CD4-positive, alpha-beta T cell (primary cell): ENCODE data around the gene NOPCHAP1. TPM values are rescaled to one million over a fixed set of nuclear protein-coding genes. Genes with fewer than 3 reads are reported as not detected.
"Not testable (repeated sequence)": the region's sequence is repeated elsewhere in the genome, so short reads cannot be mapped to it uniquely, and the experiment has no call there.

ENCODE experiments used
- ATAC-seq: fragments of 200-7000 bp; cut with Tn5 transposase; one replicate; pipeline ENCODE4 v1.10.0; 2022; ENCODE audit warnings: mild to moderate bottlenecking; ENCODE audit not compliant: poor library complexity
- CTCF ChIA-PET: fragments of 350-600 bp; sonication (Branson Sonifier 250); formaldehyde crosslinking; loops from one replicate; lab custom pipeline; 2021; ENCODE audit warnings: antibody characterized with exemption, inconsistent platforms; lab: Charles Lee
- POLR2A ChIA-PET: fragments of 350-600 bp; sonication (Branson Sonifier 250); formaldehyde crosslinking; loops from one replicate; lab custom pipeline; 2021; ENCODE audit warnings: antibody characterized with exemption, inconsistent platforms; lab: Charles Lee
- DNase-seq, 14 experiments: peaks; one replicate each; pipeline ENCODE4 v3.0.0-alpha.2; 2013 to 2020; ENCODE audit warnings: mixed read lengths in 2 of 14
- H3K27ac ChIP-seq, 2 donors: one replicate each; pipeline versions ENCODE4 v1.5.1 to v1.7.0; 2013; ENCODE audit warnings: low read length in 2 of 2, low read depth in 1 of 2, mild to moderate bottlenecking in 1 of 2
- H3K27me3 ChIP-seq, 2 experiments: 1 replicate in 1 of 2; 2 replicates in 1 of 2; pipeline versions ENCODE4 v1.6.1 to v1.7.0; 2013; ENCODE audit warnings: low read length in 2 of 2, control low read depth in 1 of 2, mild to moderate bottlenecking in 1 of 2, moderate library complexity in 1 of 2; ENCODE audit not compliant: insufficient read depth in 2 of 2, control insufficient read depth in 1 of 2
- H3K36me3 ChIP-seq: one replicate; pipeline ENCODE4 v1.6.1; 2013; ENCODE audit warnings: low read length, control low read depth; ENCODE audit not compliant: insufficient read depth
- H3K4me1 ChIP-seq: one replicate; pipeline ENCODE4 v1.6.1; 2013; ENCODE audit warnings: low read length, control low read depth; ENCODE audit not compliant: insufficient read depth
- H3K4me3 ChIP-seq: one replicate; pipeline ENCODE4 v1.5.1; 2013; ENCODE audit warnings: mild to moderate bottlenecking, low read length, moderate library complexity
- H3K9me3 ChIP-seq, 2 experiments: 1 replicate in 1 of 2; 2 replicates in 1 of 2; pipeline versions ENCODE4 v1.6.1 to v1.7.0; 2013; ENCODE audit warnings: low read length in 2 of 2, mild to moderate bottlenecking in 2 of 2, control low read depth in 1 of 2, moderate library complexity in 1 of 2; ENCODE audit not compliant: control insufficient read depth in 1 of 2, insufficient read depth in 1 of 2
- H3K27ac Mint-ChIP-seq: one replicate; pipeline ENCODE4 v1.8.0; 2020; ENCODE audit warnings: mixed read lengths
- H3K27me3 Mint-ChIP-seq: one replicate; pipeline ENCODE4 v1.8.0; 2021; ENCODE audit warnings: mixed read lengths
- H3K36me3 Mint-ChIP-seq: one replicate; pipeline ENCODE4 v1.8.0; 2021; ENCODE audit warnings: low read depth, mixed read lengths
- H3K4me1 Mint-ChIP-seq: one replicate; pipeline ENCODE4 v1.8.0; 2021; ENCODE audit warnings: low read depth, mixed read lengths
- H3K4me3 Mint-ChIP-seq: one replicate; pipeline ENCODE4 v1.8.0; 2020; ENCODE audit warnings: mild to moderate bottlenecking, mixed read lengths
- H3K9me3 Mint-ChIP-seq: one replicate; pipeline ENCODE4 v1.8.0; 2020; ENCODE audit warnings: mixed read lengths
- CTCF ChIP-seq: fragments of 200-600 bp; IDR thresholded peaks from one replicate; pipeline ENCODE4 v1.8.0; 2022; ENCODE audit warnings: antibody characterized with exemption, mild to moderate bottlenecking
- intact Hi-C, 2 experiments: fragments of 100-400 bp; cut with DNase I in 1 of 2; cut with micrococcal nuclease in 1 of 2; formaldehyde crosslinking; loops; one replicate each; pipeline versions ENCODE4 v1.15.1 to v1.9.0; 2023 to 2025; cut with DNase I, micrococcal nuclease
- total RNA-seq, 174 experiments: library from RNA in 2 of 174; stranded (reverse) in 2 of 174; gene quantifications; one replicate each; pipeline ENCODE4 v1.2.3 and lab custom pipeline; 2021 to 2026

Gene NOPCHAP1
- total RNA-seq, 2 experiments from 2014 or later = 10.1 to 11.8 TPM

- no peaks in the 10 kb centered on the region for H3K36me3 ChIP-seq
- ChIA-PET POLR2A (interaction anchor here (0.6 kb wide), 1 partner anchor 58 kb away, joined by 3 read pairs; no protein-coding TSS in a partner anchor), CTCF (no interaction called here)
- Mint-ChIP-seq H3K27ac (no peak overlapping the region), H3K27me3 (no peaks in the 10 kb centered on the region), H3K9me3 (no peaks in the 10 kb centered on the region), H3K4me3 (no peak overlapping the region), H3K4me1 (no peaks in the 10 kb centered on the region), H3K36me3 (no peaks in the 10 kb centered on the region)
- no peaks in the 10 kb centered on the region for H3K4me1 ChIP-seq
- H3K27me3 ChIP-seq = no peaks in the 10 kb centered on the region
- intact Hi-C loops = no loop called here
- no peak overlapping the region for H3K27ac ChIP-seq
- peak in 1 of 14 experiments; percentile 19 for DNase-seq
- H3K4me3 ChIP-seq = no peak overlapping the region
- no peak for TF ChIP-seq CTCF
- ATAC-seq = no peak
- no peaks in the 10 kb centered on the region for H3K9me3 ChIP-seq
Measured at GRCh38 chr12:104975587-104976343, 10.4 kb upstream of the NOPCHAP1 start.

GRCh38 chr12:104976703-104977102, 9.4 kb upstream of the NOPCHAP1 start:
- H3K36me3 ChIP-seq = no peaks in the 10 kb centered on the region
- H3K4me1 Mint-ChIP-seq = no peaks in the 10 kb centered on the region
- no peaks in the 10 kb centered on the region for H3K27me3 ChIP-seq
- no peaks in the 10 kb centered on the region for H3K4me1 ChIP-seq
- H3K27me3 Mint-ChIP-seq = no peaks in the 10 kb centered on the region
- ChIA-PET CTCF (interaction anchor here (0.5 kb wide), 1 partner anchor 415 kb away, joined by 3 read pairs; no protein-coding TSS in a partner anchor), POLR2A (no interaction called here)
- no peak for ATAC-seq
- no peak overlapping the region for H3K27ac Mint-ChIP-seq
- intact Hi-C loops = no loop called here
- DNase-seq = no peak
- no peaks in the 10 kb centered on the region for H3K9me3 Mint-ChIP-seq
- no peak for TF ChIP-seq CTCF
- H3K27ac ChIP-seq = no peak overlapping the region
- no peaks in the 10 kb centered on the region for H3K9me3 ChIP-seq
- no peak overlapping the region for H3K4me3 Mint-ChIP-seq
- no peaks in the 10 kb centered on the region for H3K36me3 Mint-ChIP-seq
- H3K4me3 ChIP-seq = no peak overlapping the region

GRCh38 chr12:104977688-104978087, 8.4 kb upstream of the NOPCHAP1 start:
- H3K36me3 ChIP-seq, DNase-seq, H3K27me3 ChIP-seq, H3K9me3 Mint-ChIP-seq, H3K4me3 ChIP-seq, H3K4me1 ChIP-seq, H3K27me3 Mint-ChIP-seq, H3K27ac Mint-ChIP-seq, H3K36me3 Mint-ChIP-seq, H3K27ac ChIP-seq, intact Hi-C loops, H3K4me3 Mint-ChIP-seq, H3K4me1 Mint-ChIP-seq, ATAC-seq, CTCF ChIA-PET, H3K9me3 ChIP-seq: not testable (repeated sequence)
- POLR2A ChIA-PET = interaction anchor here (1.4 kb wide), 1 partner anchor 12 kb away, joined by 4 read pairs; no protein-coding TSS in a partner anchor
